HepG2 (cell line): ENCODE data around the gene GCNT4. TPM values are rescaled to one million over a fixed set of nuclear protein-coding genes. Genes with fewer than 3 reads are reported as not detected.
A peak's percentile ranks its signal among the peaks of the same experiment; 100 is the strongest.

ENCODE experiments used
- ARNT ChIP-seq: fragments of 450-650 bp; IDR thresholded peaks from 2 replicates; pipeline ENCODE4 v1.6.1; 2017
- ATF1 ChIP-seq: IDR thresholded peaks from 2 replicates; pipeline ENCODE4 v1.6.1; 2016; ENCODE audit warnings: mild to moderate bottlenecking, control low read depth
- CCDC6 ChIP-seq: sonication (generic); formaldehyde crosslinking; IDR thresholded peaks from 2 replicates; pipeline ENCODE4 v1.8.1; 2022; ENCODE audit warnings: mild to moderate bottlenecking, missing genetic modification reagents, moderate library complexity
- FOXA3 ChIP-seq: IDR thresholded peaks from 2 replicates; pipeline ENCODE4 v1.6.1; 2016; ENCODE audit warnings: missing genetic modification reagents, missing compliant biosample characterization
- FOXK2 ChIP-seq: fragments of 450-650 bp; IDR thresholded peaks from 2 replicates; pipeline ENCODE4 v1.6.1; 2016
- GATAD2A ChIP-seq: IDR thresholded peaks from 2 replicates; pipeline ENCODE4 v1.6.1; 2016
- GZF1 ChIP-seq: sonication (generic); formaldehyde crosslinking; IDR thresholded peaks from 2 replicates; pipeline ENCODE4 v1.5.1; 2020; ENCODE audit warnings: mild to moderate bottlenecking, missing genetic modification reagents
- HOXD1 ChIP-seq: sonication (generic); formaldehyde crosslinking; IDR thresholded peaks from 2 replicates; pipeline ENCODE4 v1.5.0; 2020; ENCODE audit warnings: missing genetic modification reagents
- KDM5B ChIP-seq: sonication (generic); formaldehyde crosslinking; IDR thresholded peaks from 2 replicates; pipeline ENCODE4 v1.4.0; 2020; ENCODE audit warnings: missing genetic modification reagents, mild to moderate bottlenecking, borderline replicate concordance
- REPIN1 ChIP-seq: sonication (generic); formaldehyde crosslinking; IDR thresholded peaks from 2 replicates; pipeline ENCODE4 v1.8.0; 2022; ENCODE audit warnings: missing genetic modification reagents, low read depth, mild to moderate bottlenecking, borderline replicate concordance
- REXO4 ChIP-seq: sonication (generic); formaldehyde crosslinking; IDR thresholded peaks from 2 replicates; pipeline ENCODE4 v1.8.0; 2022; ENCODE audit warnings: missing genetic modification reagents, mild to moderate bottlenecking, borderline replicate concordance
- SOX13 ChIP-seq, 3 experiments: fragments of 450-650 bp in 1 of 3; sonication (generic) in 1 of 3; formaldehyde crosslinking in 1 of 3; IDR thresholded peaks in 2 of 3; conservative IDR thresholded peaks in 1 of 3; 2 replicates each; pipeline versions ENCODE4 v1.5.0 to v1.6.1; 2016 to 2020; ENCODE audit warnings: antibody characterized with exemption in 1 of 3, mild to moderate bottlenecking in 1 of 3, missing compliant biosample characterization in 1 of 3, missing genetic modification reagents in 1 of 3, moderate library complexity in 1 of 3
- ZKSCAN5 ChIP-seq: sonication (generic); formaldehyde crosslinking; IDR thresholded peaks from 2 replicates; pipeline ENCODE4 v1.5.1; 2020; ENCODE audit warnings: mild to moderate bottlenecking, missing genetic modification reagents
- ZNF652 ChIP-seq: IDR thresholded peaks from 2 replicates; pipeline ENCODE4 v1.6.1; 2016; ENCODE audit warnings: low read depth, borderline replicate concordance
- polyA plus RNA-seq, 8 experiments: library from polyadenylated mRNA; depleted of rRNA in 3 of 8; stranded (reverse) in 7 of 8; unstranded in 1 of 8; fragments of >200 nt; fragmentation: Illumina TruSeq in 4 of 8; extraction: Trizol in 4 of 8; gene quantifications; 2 replicates each; pipeline versions ENCODE4 v1.2.1 to v1.2.3, GENCODE V29; 2011 to 2016; ENCODE audit warnings: low read depth in 4 of 8, missing spikeins in 1 of 8, mixed read lengths in 1 of 8; ENCODE audit not compliant: insufficient read depth in 1 of 8
- total RNA-seq, 5 experiments: library from RNA; depleted of rRNA; stranded (reverse); fragments of >200 nt; fragmentation: Illumina TruSeq; extraction: Trizol; gene quantifications; 2 replicates each; pipeline ENCODE4 v1.2.3, GENCODE V29; 2016; ENCODE audit warnings: low read depth in 1 of 5
- TF ChIP-seq, protein P1 (sequence below): sonication (generic); formaldehyde crosslinking; IDR thresholded peaks from 2 replicates; pipeline ENCODE4 v1.5.0; 2020; ENCODE audit warnings: mild to moderate bottlenecking, missing genetic modification reagents
- TF ChIP-seq, protein P2 (sequence below): IDR thresholded peaks from 2 replicates; pipeline ENCODE4 v1.6.1; 2016; ENCODE audit warnings: low read depth
- TF ChIP-seq, protein P3 (sequence below): sonication (generic); formaldehyde crosslinking; IDR thresholded peaks from 2 replicates; pipeline ENCODE4 v1.4.0; 2020; ENCODE audit warnings: missing genetic modification reagents
- TF ChIP-seq, protein P4 (sequence below): sonication (generic); formaldehyde crosslinking; IDR thresholded peaks from 2 replicates; pipeline ENCODE4 v1.8.0; 2022; ENCODE audit warnings: mild to moderate bottlenecking, missing genetic modification reagents, moderate library complexity
- TF ChIP-seq, protein P5 (sequence below): sonication (generic); formaldehyde crosslinking; IDR thresholded peaks from 2 replicates; pipeline ENCODE4 v1.8.0; 2022; ENCODE audit warnings: missing genetic modification reagents, low read depth, mild to moderate bottlenecking, borderline replicate concordance
- TF ChIP-seq, protein P6 (sequence below): sonication (generic); formaldehyde crosslinking; IDR thresholded peaks from 2 replicates; pipeline ENCODE4 v1.5.0; 2020; ENCODE audit warnings: missing genetic modification reagents, mild to moderate bottlenecking, borderline replicate concordance

The GCNT4 gene
- total and polyA plus RNA-seq, 2 of the 13 experiments (the other 11 are each of a cell fraction or from before 2014, with no cell fraction given): 0.22 to 0.38 TPM

DNA sequence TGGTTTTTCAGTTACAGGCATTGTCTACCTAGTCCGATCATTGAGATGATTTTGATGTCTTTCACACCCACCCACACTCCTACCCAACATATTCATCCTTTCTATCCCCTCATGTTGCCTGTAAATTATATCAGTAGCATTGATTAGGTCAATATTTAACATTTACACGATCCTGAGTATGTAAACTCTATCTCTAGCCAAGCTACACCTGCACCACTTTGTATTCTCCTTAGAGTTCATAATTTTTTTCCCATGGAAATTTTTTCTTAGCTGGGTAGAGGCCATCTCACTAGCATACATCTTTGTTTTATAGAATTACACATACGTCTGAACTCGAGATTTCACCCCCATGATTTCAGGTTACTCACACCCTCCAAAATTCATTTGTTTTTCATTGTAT lies 30.6 kb downstream of the GCNT4 start (continued):
- TF ChIP-seq KDM5B (no peak), REXO4 (no peak), FOXA3 (CRISPR knock-in tag) (peak; percentile 16; the same call in 1 of the 2 replicates), GATAD2A (0 out of 2 replicates have a peak, but pooled peaks have one; percentile 24), ZNF652 (no peak), REPIN1 (no peak), HOXD1 (no peak), ZKSCAN5 (CRISPR knock-in tag) (no peak), ARNT (no peak), FOXK2 (no peak), GZF1 (CRISPR knock-in tag) (no peak), SOX13 (IDR thresholded peaks at IDR 0.05) (no peak), SOX13 (CRISPR knock-in tag; conservative IDR thresholded peaks at IDR 0.05 in 1 of 2, IDR thresholded peaks at IDR 0.05 in 1 of 2) (0 out of 4 replicates have a peak, but pooled peaks of 1 of the 2 experiments have one; percentile 7), CCDC6 (no peak), ATF1 (CRISPR knock-in tag) (no peak)
- TF ChIP-seq, protein P1, sequence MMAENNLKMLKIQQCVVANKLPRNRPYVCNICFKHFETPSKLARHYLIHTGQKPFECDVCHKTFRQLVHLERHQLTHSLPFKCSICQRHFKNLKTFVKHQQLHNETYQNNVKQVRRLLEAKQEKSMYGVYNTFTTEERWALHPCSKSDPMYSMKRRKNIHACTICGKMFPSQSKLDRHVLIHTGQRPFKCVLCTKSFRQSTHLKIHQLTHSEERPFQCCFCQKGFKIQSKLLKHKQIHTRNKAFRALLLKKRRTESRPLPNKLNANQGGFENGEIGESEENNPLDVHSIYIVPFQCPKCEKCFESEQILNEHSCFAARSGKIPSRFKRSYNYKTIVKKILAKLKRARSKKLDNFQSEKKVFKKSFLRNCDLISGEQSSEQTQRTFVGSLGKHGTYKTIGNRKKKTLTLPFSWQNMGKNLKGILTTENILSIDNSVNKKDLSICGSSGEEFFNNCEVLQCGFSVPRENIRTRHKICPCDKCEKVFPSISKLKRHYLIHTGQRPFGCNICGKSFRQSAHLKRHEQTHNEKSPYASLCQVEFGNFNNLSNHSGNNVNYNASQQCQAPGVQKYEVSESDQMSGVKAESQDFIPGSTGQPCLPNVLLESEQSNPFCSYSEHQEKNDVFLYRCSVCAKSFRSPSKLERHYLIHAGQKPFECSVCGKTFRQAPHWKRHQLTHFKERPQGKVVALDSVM (CRISPR knock-in tag): no peak
- TF ChIP-seq, protein P2, sequence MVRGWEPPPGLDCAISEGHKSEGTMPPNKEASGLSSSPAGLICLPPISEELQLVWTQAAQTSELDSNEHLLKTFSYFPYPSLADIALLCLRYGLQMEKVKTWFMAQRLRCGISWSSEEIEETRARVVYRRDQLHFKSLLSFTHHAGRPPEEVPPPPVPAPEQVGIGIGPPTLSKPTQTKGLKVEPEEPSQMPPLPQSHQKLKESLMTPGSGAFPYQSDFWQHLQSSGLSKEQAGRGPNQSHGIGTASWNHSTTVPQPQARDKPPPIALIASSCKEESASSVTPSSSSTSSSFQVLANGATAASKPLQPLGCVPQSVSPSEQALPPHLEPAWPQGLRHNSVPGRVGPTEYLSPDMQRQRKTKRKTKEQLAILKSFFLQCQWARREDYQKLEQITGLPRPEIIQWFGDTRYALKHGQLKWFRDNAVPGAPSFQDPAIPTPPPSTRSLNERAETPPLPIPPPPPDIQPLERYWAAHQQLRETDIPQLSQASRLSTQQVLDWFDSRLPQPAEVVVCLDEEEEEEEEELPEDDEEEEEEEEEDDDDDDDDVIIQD (CRISPR knock-in tag): no peak
- TF ChIP-seq, protein P3, sequence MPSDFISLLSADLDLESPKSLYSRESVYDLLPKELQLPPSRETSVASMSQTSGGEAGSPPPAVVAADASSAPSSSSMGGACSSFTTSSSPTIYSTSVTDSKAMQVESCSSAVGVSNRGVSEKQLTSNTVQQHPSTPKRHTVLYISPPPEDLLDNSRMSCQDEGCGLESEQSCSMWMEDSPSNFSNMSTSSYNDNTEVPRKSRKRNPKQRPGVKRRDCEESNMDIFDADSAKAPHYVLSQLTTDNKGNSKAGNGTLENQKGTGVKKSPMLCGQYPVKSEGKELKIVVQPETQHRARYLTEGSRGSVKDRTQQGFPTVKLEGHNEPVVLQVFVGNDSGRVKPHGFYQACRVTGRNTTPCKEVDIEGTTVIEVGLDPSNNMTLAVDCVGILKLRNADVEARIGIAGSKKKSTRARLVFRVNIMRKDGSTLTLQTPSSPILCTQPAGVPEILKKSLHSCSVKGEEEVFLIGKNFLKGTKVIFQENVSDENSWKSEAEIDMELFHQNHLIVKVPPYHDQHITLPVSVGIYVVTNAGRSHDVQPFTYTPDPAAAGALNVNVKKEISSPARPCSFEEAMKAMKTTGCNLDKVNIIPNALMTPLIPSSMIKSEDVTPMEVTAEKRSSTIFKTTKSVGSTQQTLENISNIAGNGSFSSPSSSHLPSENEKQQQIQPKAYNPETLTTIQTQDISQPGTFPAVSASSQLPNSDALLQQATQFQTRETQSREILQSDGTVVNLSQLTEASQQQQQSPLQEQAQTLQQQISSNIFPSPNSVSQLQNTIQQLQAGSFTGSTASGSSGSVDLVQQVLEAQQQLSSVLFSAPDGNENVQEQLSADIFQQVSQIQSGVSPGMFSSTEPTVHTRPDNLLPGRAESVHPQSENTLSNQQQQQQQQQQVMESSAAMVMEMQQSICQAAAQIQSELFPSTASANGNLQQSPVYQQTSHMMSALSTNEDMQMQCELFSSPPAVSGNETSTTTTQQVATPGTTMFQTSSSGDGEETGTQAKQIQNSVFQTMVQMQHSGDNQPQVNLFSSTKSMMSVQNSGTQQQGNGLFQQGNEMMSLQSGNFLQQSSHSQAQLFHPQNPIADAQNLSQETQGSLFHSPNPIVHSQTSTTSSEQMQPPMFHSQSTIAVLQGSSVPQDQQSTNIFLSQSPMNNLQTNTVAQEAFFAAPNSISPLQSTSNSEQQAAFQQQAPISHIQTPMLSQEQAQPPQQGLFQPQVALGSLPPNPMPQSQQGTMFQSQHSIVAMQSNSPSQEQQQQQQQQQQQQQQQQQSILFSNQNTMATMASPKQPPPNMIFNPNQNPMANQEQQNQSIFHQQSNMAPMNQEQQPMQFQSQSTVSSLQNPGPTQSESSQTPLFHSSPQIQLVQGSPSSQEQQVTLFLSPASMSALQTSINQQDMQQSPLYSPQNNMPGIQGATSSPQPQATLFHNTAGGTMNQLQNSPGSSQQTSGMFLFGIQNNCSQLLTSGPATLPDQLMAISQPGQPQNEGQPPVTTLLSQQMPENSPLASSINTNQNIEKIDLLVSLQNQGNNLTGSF (CRISPR knock-in tag): no peak
- TF ChIP-seq, protein P4, sequence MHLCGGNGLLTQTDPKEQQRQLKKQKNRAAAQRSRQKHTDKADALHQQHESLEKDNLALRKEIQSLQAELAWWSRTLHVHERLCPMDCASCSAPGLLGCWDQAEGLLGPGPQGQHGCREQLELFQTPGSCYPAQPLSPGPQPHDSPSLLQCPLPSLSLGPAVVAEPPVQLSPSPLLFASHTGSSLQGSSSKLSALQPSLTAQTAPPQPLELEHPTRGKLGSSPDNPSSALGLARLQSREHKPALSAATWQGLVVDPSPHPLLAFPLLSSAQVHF (CRISPR knock-in tag): no peak
- TF ChIP-seq, protein P5, sequence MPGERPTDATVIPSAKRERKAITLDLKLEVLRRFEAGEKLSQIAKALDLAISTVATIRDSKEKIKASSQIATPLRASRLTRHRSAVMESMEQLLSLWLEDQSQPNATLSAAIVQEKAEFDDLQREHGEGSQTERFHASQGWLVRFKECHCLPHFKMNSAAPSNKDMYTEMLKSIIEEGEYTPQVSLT (CRISPR knock-in tag): no peak
- TF ChIP-seq, protein P6, sequence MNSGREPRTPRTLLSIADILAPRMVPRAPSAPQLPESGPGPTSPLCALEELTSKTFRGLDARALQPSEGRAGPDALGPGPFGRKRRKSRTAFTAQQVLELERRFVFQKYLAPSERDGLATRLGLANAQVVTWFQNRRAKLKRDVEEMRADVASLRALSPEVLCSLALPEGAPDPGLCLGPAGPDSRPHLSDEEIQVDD (CRISPR knock-in tag): no peak
- TF ChIP-seq, all 625 proteins: peak for 4
